ENCODE results near the gene ACCS. TPM values are rescaled to one million over a fixed set of nuclear protein-coding genes. Genes with fewer than 3 reads are reported as not detected.

ACCS gene
- total RNA-seq, 1 experiment from 2014 or later: 7.5 TPM

GRCh38 chr11:44043157-44043556 is 22.9 kb upstream of the ACCS start:
- H2BK120ac ChIP-seq (ENCODE audit: low read depth, low read length, poor library complexity, severe bottlenecking): no peak overlapping the region
- H4K91ac ChIP-seq (ENCODE audit: insufficient read length, low read depth, low read length): no peak overlapping the region
- H2AFZ ChIP-seq (ENCODE audit: low read length): no peak overlapping the region
- no peak for DNase-seq
- H3K27me3 Mint-ChIP-seq (ENCODE audit: low read depth): peaks cover 16% of the 10 kb centered on the region
- H3K14ac ChIP-seq (ENCODE audit: insufficient read depth, low read length): no peak overlapping the region
- no peak overlapping the region for H2AK5ac ChIP-seq (ENCODE audit: insufficient read length, low read length)
- no peak overlapping the region for H3K18ac ChIP-seq (ENCODE audit: insufficient read length, low read depth, low read length)
- H3K27ac ChIP-seq (ENCODE audit: insufficient read length, low read depth, low read length): no peak overlapping the region
- H3K23ac ChIP-seq (ENCODE audit: insufficient read length, low read depth, low read length): no peak overlapping the region
- H2BK15ac ChIP-seq (ENCODE audit: low read depth, low read length): no peak overlapping the region
- peaks cover 6 to 7% of the 10 kb centered on the region in 2 experiments; a peak in 4 of 5 replicates for H3K9me3 Mint-ChIP-seq
- no peaks in the 10 kb centered on the region for H3K4me1 Mint-ChIP-seq
- peaks cover 0 to 3% (median 0%) of the 10 kb centered on the region in 3 experiments; a peak in 1 of 7 replicates for H3K36me3 Mint-ChIP-seq (ENCODE audit: insufficient read depth in 1 of 3, low read depth in 3 of 3)
- no peak overlapping the region for H2BK12ac ChIP-seq (ENCODE audit: insufficient read length, low read depth, low read length)
- H3K4me3 Mint-ChIP-seq: no peak overlapping the region
- no peaks in the 10 kb centered on the region for H3K23me2 ChIP-seq (ENCODE audit: insufficient read length, low read depth, low read length, poor library complexity, severe bottlenecking)
- no peak overlapping the region for H2BK20ac ChIP-seq (ENCODE audit: low read depth, low read length, poor library complexity, severe bottlenecking)
- H3K79me1 ChIP-seq (ENCODE audit: insufficient read depth, low read depth, low read length, poor library complexity, severe bottlenecking): no peaks in the 10 kb centered on the region
- TF ChIP-seq CTCF (conservative IDR thresholded peaks at IDR 0.05): no peak
- no peak overlapping the region for H4K8ac ChIP-seq (replicated peaks; ENCODE audit: insufficient read length, low read depth, low read length)
- H3K27ac Mint-ChIP-seq: no peak overlapping the region
- no CpG with 5 or more reads among the region's 2 CpGs for WGBS (ENCODE audit: extremely low coverage, insufficient read length, low lambda C conversion rate)
- no peaks in the 10 kb centered on the region; the same call in 1 of the 2 replicates for H3K27me3 ChIP-seq (ENCODE audit: insufficient read depth, low read length)
- H2BK5ac ChIP-seq (ENCODE audit: insufficient read length, low read length): no peak overlapping the region
- no peak overlapping the region for H3K4me2 ChIP-seq (ENCODE audit: insufficient read depth, insufficient read length, low read length)
- H3T11ph ChIP-seq (ENCODE audit: low read length): no peak overlapping the region
- H4K5ac ChIP-seq (ENCODE audit: insufficient read length, low read depth, low read length): no peak overlapping the region
- no peaks in the 10 kb centered on the region for H3K79me2 ChIP-seq (ENCODE audit: insufficient read depth, low read length)
- no peaks in the 10 kb centered on the region for H3K9me3 ChIP-seq (ENCODE audit: control insufficient read depth, low read depth, low read length)
- H3K4me1 ChIP-seq (ENCODE audit: insufficient read depth, low read length): no peaks in the 10 kb centered on the region
- no peak overlapping the region for H3K4ac ChIP-seq (ENCODE audit: low read depth, low read length)
- no peaks in the 10 kb centered on the region for H4K20me1 ChIP-seq (ENCODE audit: control insufficient read depth, insufficient read depth, insufficient read length)
- H3K9ac ChIP-seq (ENCODE audit: extremely low read depth, insufficient read length, low read length): no peak overlapping the region
- H3K56ac ChIP-seq (ENCODE audit: insufficient read length, low read depth, low read length): no peak overlapping the region

Data from H9 (cell line).